ENCODE measurements around the gene GALP.

GRCh38 chr19:56126983-56127780, 48.6 kb upstream of the GALP start:
- TF ChIP-seq, protein P1, sequence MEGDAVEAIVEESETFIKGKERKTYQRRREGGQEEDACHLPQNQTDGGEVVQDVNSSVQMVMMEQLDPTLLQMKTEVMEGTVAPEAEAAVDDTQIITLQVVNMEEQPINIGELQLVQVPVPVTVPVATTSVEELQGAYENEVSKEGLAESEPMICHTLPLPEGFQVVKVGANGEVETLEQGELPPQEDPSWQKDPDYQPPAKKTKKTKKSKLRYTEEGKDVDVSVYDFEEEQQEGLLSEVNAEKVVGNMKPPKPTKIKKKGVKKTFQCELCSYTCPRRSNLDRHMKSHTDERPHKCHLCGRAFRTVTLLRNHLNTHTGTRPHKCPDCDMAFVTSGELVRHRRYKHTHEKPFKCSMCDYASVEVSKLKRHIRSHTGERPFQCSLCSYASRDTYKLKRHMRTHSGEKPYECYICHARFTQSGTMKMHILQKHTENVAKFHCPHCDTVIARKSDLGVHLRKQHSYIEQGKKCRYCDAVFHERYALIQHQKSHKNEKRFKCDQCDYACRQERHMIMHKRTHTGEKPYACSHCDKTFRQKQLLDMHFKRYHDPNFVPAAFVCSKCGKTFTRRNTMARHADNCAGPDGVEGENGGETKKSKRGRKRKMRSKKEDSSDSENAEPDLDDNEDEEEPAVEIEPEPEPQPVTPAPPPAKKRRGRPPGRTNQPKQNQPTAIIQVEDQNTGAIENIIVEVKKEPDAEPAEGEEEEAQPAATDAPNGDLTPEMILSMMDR (IDR thresholded peaks at IDR 0.05; ENCODE audit: poor library complexity), result no peak
- no peak for TF ChIP-seq EZH2 (IDR thresholded peaks at IDR 0.05; ENCODE audit: borderline replicate concordance)
